ENCODE results near the gene CHD2. TPM values are rescaled to one million over a fixed set of nuclear protein-coding genes. Genes with fewer than 3 reads are reported as not detected.
A peak's percentile ranks its signal among the peaks of the same experiment; 100 is the strongest.

Gene CHD2
- total and polyA plus RNA-seq, 10 of the 15 experiments (the other 5 are each of a cell fraction or from before 2014, with no cell fraction given): 38.1 to 94.7 (median 63.3) TPM

GRCh38 chr15:92883876-92884435 is 16.2 kb upstream of the CHD2 start (continued):
- peak; percentile 82; the same call in 1 of the 2 replicates for TF ChIP-seq CREB1 (IDR thresholded peaks at IDR 0.05; ENCODE audit: low read depth)
- 0 out of 2 replicates have a peak, but pooled peaks have one; percentile 28 for TF ChIP-seq TAF1 (IDR thresholded peaks at IDR 0.05; ENCODE audit: borderline replicate concordance, low read depth, low read length)
- no peak for TF ChIP-seq ZNF622 (IDR thresholded peaks at IDR 0.05)

DNA sequence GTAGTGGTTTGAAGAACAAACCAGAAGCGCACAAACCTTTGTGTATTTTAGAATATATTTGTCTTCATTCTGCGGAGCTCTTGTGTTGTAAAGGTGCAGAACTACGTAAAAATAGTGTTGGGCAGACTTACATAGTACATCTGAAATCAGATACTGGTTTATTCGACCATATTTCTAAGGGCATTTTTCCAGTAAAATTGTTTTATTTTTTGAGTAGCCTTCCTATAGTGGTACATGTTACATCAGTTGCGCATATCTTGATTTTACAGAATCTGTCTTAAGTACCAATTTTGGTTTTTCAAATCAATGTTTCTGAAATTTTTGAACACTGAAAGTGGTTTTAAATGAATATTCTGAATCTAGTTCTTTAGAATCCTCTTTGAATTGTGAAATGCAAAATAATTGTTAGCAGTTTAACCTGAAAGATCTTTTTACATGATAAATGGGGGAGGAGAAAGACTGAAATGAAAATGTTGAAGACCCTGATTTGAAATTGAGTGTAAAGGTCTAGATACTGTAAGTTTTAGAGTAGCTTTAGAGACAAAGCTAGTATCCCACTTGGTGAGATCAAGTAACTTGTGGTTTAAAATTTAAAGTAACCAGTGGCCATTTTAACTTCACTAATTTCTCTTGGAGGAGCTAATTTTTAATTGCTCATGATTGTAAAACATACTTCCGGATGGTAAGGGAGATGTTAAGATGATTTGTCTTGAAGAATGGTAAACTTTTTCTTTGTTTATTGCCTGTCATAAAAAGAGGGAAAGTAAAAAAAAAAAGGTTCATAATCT is 15.5 kb upstream of the CHD2 start:
- Histone ChIP-seq H3K79me2 (ENCODE audit: control insufficient read depth, insufficient read depth, low read length) (peaks cover 72% of the 10 kb centered on the region), H3K9ac (ENCODE audit: control insufficient read depth, insufficient read depth, low read length) (peak overlapping the region; percentile 96), H3K27me3 (replicated peaks in 1 of 2; ENCODE audit: control insufficient read depth in 2 of 2, insufficient read depth in 2 of 2, low read length in 1 of 2) (no peaks in the 10 kb centered on the region), H4K20me1 (ENCODE audit: control insufficient read depth, insufficient read depth) (no peaks in the 10 kb centered on the region), H3K36me3 (ENCODE audit: control insufficient read depth in 2 of 2, insufficient read depth in 2 of 2, low read length in 1 of 2) (peaks cover 0 to 31% of the 10 kb centered on the region in 2 experiments; a peak in 1 of 4 replicates), H3K4me1 (ENCODE audit: control insufficient read depth, insufficient read depth, low read length) (peaks cover 5% of the 10 kb centered on the region; the same call in 1 of the 2 replicates), H2AFZ (ENCODE audit: control insufficient read depth, low read depth, low read length) (no peak overlapping the region), H3K27ac (ENCODE audit: control insufficient read depth, insufficient read depth) (peak overlapping the region; percentile 96), H3K4me2 (ENCODE audit: control insufficient read depth, insufficient read depth) (peak overlapping the region; percentile 77), H3K9me3 (replicated peaks; ENCODE audit: control insufficient read depth, insufficient read depth, low read length) (no peaks in the 10 kb centered on the region), H3K4me3 (peak overlapping the region; percentile 97)
- no TSS peak for BruUV-seq (replicated peaks)
- SMC1A ChIA-PET (ENCODE audit: uncharacterized antibody, unreplicated experiment): interaction anchor here (1.0 to 16.8 kb wide), 13 partner anchors 8 to 84 kb away, joined by 3 to 252 read pairs (median 4); partner anchors contain the start of gene CHD2
- in situ Hi-C loops (cut with MboI): loop anchor here (10.0 kb wide), 1 partner anchor 70 kb away; no protein-coding TSS in a partner anchor
- RAD21 ChIA-PET (ENCODE audit: unreplicated experiment): interaction anchor here (0.7 to 10.4 kb wide), 11 partner anchors 11 to 80 kb away, joined by 3 to 174 read pairs (median 6); partner anchors contain the start of gene CHD2
- ATAC-seq: no peak; the same call in 2 of the 3 replicates
- POLR2A ChIA-PET: interaction anchor here (0.9 to 8.2 kb wide), 9 partner anchors 10 to 81 kb away, joined by 3 to 207 read pairs (median 6); partner anchors contain the start of gene CHD2
- peak; percentile 83 for FAIRE-seq
- intact Hi-C loops (cut with micrococcal nuclease; ENCODE audit: unreplicated experiment): loop anchor here (5.0 kb wide), 1 partner anchor 37 kb away; no protein-coding TSS in a partner anchor
- DNase-seq (ENCODE audit: low read depth, low spot score): no peak
- 1% methylated on average over 6 of the region's 6 CpGs for WGBS (ENCODE audit: insufficient coverage, insufficient replicate concordance, low lambda C conversion rate, missing lambda C conversion rate)
- CTCF ChIA-PET: interaction anchor here (0.9 to 2.8 kb wide), 12 partner anchors 11 to 87 kb away, joined by 3 to 25 read pairs (median 5); partner anchors contain the start of gene CHD2
- TF ChIP-seq MLLT1 (IDR thresholded peaks at IDR 0.05) (peak; percentile 71; the same call in 1 of the 2 replicates), TCF12 (IDR thresholded peaks at IDR 0.05; ENCODE audit: low read depth, low read length) (no peak), ZNF217 (IDR thresholded peaks at IDR 0.05) (no peak), ZBED1 (IDR thresholded peaks at IDR 0.05; ENCODE audit: borderline replicate concordance) (no peak), ZNF207 (IDR thresholded peaks at IDR 0.05; ENCODE audit: borderline replicate concordance) (no peak), NFXL1 (IDR thresholded peaks at IDR 0.05; ENCODE audit: borderline replicate concordance) (no peak), BHLHE40 (IDR thresholded peaks at IDR 0.05; ENCODE audit: borderline replicate concordance in 1 of 2, low read depth in 2 of 2, low read length in 1 of 2) (no peak), NR2F1 (conservative IDR thresholded peaks at IDR 0.05) (no peak), ZNF24 (IDR thresholded peaks at IDR 0.05) (no peak)
- TF ChIP-seq, protein P1, sequence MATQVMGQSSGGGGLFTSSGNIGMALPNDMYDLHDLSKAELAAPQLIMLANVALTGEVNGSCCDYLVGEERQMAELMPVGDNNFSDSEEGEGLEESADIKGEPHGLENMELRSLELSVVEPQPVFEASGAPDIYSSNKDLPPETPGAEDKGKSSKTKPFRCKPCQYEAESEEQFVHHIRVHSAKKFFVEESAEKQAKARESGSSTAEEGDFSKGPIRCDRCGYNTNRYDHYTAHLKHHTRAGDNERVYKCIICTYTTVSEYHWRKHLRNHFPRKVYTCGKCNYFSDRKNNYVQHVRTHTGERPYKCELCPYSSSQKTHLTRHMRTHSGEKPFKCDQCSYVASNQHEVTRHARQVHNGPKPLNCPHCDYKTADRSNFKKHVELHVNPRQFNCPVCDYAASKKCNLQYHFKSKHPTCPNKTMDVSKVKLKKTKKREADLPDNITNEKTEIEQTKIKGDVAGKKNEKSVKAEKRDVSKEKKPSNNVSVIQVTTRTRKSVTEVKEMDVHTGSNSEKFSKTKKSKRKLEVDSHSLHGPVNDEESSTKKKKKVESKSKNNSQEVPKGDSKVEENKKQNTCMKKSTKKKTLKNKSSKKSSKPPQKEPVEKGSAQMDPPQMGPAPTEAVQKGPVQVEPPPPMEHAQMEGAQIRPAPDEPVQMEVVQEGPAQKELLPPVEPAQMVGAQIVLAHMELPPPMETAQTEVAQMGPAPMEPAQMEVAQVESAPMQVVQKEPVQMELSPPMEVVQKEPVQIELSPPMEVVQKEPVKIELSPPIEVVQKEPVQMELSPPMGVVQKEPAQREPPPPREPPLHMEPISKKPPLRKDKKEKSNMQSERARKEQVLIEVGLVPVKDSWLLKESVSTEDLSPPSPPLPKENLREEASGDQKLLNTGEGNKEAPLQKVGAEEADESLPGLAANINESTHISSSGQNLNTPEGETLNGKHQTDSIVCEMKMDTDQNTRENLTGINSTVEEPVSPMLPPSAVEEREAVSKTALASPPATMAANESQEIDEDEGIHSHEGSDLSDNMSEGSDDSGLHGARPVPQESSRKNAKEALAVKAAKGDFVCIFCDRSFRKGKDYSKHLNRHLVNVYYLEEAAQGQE (IDR thresholded peaks at IDR 0.05; ENCODE audit: low read depth, low read length): no peak
- TF ChIP-seq, protein P2, sequence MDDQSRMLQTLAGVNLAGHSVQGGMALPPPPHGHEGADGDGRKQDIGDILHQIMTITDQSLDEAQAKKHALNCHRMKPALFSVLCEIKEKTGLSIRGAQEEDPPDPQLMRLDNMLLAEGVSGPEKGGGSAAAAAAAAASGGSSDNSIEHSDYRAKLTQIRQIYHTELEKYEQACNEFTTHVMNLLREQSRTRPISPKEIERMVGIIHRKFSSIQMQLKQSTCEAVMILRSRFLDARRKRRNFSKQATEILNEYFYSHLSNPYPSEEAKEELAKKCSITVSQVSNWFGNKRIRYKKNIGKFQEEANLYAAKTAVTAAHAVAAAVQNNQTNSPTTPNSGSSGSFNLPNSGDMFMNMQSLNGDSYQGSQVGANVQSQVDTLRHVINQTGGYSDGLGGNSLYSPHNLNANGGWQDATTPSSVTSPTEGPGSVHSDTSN (IDR thresholded peaks at IDR 0.05; ENCODE audit: insufficient replicate concordance, low read depth, low read length): no peak

Data from GM12878 (cell line).